GM12873 (cell line): Measurements from ENCODE around the gene PLPPR1.

Experiments used
- TF ChIP-seq, protein P1 (sequence below): IDR thresholded peaks from 2 replicates; pipeline ENCODE4 v1.5.1; 2012; ENCODE audit warnings: low read depth, mild to moderate bottlenecking, moderate library complexity, low read length, control low read depth; ENCODE audit not compliant: insufficient read depth; ENCODE audit errors: missing control alignments

Gene PLPPR1

GRCh38 chr9:101369884-101370531 is 341.5 kb downstream of the PLPPR1 start:
- TF ChIP-seq, protein P1, sequence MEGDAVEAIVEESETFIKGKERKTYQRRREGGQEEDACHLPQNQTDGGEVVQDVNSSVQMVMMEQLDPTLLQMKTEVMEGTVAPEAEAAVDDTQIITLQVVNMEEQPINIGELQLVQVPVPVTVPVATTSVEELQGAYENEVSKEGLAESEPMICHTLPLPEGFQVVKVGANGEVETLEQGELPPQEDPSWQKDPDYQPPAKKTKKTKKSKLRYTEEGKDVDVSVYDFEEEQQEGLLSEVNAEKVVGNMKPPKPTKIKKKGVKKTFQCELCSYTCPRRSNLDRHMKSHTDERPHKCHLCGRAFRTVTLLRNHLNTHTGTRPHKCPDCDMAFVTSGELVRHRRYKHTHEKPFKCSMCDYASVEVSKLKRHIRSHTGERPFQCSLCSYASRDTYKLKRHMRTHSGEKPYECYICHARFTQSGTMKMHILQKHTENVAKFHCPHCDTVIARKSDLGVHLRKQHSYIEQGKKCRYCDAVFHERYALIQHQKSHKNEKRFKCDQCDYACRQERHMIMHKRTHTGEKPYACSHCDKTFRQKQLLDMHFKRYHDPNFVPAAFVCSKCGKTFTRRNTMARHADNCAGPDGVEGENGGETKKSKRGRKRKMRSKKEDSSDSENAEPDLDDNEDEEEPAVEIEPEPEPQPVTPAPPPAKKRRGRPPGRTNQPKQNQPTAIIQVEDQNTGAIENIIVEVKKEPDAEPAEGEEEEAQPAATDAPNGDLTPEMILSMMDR = no peak

- TF ChIP-seq, protein P1 = no peak
These were observed 343.3 kb downstream of the PLPPR1 start for GRCh38 chr9:101371813-101372212.

DNA sequence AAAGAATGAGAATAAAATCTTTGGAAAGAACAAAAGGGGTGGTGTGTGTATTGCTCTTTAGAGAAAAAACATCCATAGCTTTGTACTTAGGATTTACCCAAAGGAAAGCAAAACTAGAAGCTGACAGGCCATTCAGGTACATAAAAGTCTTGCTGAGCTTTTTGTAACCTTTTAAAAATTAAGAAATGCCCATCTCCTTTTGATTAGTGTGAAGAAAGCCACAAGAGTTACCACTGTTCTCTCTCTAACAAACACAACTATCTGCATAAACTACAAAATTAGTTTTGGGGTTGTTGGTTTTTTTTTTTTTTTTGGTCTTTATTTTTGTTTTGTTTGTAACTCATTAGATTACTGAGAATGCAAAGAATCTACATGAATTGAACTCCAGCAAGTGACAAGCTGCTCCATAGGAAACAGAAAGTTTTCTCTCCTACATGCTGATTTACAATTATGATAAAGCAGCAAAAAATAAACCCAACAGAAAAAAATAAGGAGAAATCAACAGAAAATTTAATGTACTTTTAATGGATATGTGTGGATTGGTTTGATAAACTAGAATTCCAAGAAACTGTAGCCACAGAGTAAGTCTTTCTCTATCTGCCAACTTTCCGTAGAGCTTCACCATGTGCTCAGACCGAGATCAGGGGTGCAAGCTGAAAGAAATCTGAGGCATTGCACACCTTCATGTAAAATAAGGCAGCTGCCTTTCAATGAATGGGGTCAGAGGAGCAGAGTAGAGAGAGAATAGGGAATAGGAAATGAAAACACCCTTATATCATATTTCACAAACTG is 344.0 kb downstream of the PLPPR1 start:
- TF ChIP-seq, protein P1 = no peak
